HCT116 (cell line): ENCODE results near the gene KRTAP22-2. TPM values are rescaled to one million over a fixed set of nuclear protein-coding genes. Genes with fewer than 3 reads are reported as not detected.

ENCODE experiments used
- ATAC-seq: fragments of 200-7000 bp; cut with Tn5 transposase; 2 replicates; pipeline ENCODE4 v1.9.1; 2020; ENCODE audit warnings: mild to moderate bottlenecking, moderate library complexity
- BruUV-seq: library from RNA; stranded (reverse); fragments of 400-500 nt; replicated peaks from 2 replicates; lab custom pipeline; 2021; lab: Mats Ljungman, UMichigan
- CTCF ChIA-PET: fragments of 300-600 bp; sonication (Branson Sonifier 250); formaldehyde crosslinking; loops from one replicate; lab custom pipeline; 2021; ENCODE audit warnings: antibody characterized with exemption; lab: Charles Lee
- POLR2A ChIA-PET: fragments of 300-600, 350-600 bp; sonication (Branson Sonifier 250); formaldehyde crosslinking; loops from one replicate; lab custom pipeline; 2021; ENCODE audit warnings: antibody characterized with exemption; lab: Charles Lee
- RAD21 ChIA-PET, 2 experiments: fragments of 300-600 bp; sonication (Branson Sonifier 250); formaldehyde crosslinking; loops; one replicate each; lab custom pipeline; 2023; ENCODE audit warnings: low total read pairs in 2 of 2; ENCODE audit not compliant: uncharacterized antibody in 2 of 2, unreplicated experiment in 2 of 2, low non-redundant PET in 1 of 2; lab: Charles Lee
- DNase-seq: peaks from one replicate; pipeline ENCODE4 v3.0.0-alpha.2; 2010; ENCODE audit warnings: low read depth, low spot score
- H2AFZ ChIP-seq: fragments of 200-600 bp; shearing (Covaris generic), sonication (generic); 2 replicates; pipeline ENCODE4 v1.6.1; 2017; ENCODE audit warnings: low read depth, mixed run types, mixed read lengths, antibody characterized with exemption, low read length; ENCODE audit not compliant: poor library complexity, severe bottlenecking
- H3K27ac ChIP-seq: 2 replicates; pipeline ENCODE4 v1.5.1; 2012; ENCODE audit warnings: low read depth, low read length
- H3K27me3 ChIP-seq: fragments of 200-600 bp; sonication (generic); 2 replicates; pipeline ENCODE4 v1.6.1; 2016; ENCODE audit warnings: mixed run types, low read length, mixed read lengths; ENCODE audit not compliant: insufficient read depth
- H3K36me3 ChIP-seq, 2 experiments: fragments of 200-500 bp in 1 of 2; fragments of 200-600 bp in 1 of 2; sonication (Bioruptor generic) in 1 of 2; sonication (generic) in 1 of 2; 2 replicates each; pipeline versions ENCODE4 v1.5.1 to v1.6.1; 2014 to 2016; ENCODE audit warnings: low read length in 2 of 2, inconsistent platforms in 1 of 2, mixed read lengths in 1 of 2, mixed run types in 1 of 2; ENCODE audit not compliant: insufficient read depth in 2 of 2, control insufficient read depth in 1 of 2
- H3K4me1 ChIP-seq, 2 experiments: fragments of 200-600 bp in 1 of 2; sonication (generic) in 1 of 2; 2 replicates each; pipeline versions ENCODE4 v1.5.1 to v1.6.1; 2012 to 2017; ENCODE audit warnings: low read length in 2 of 2, inconsistent platforms in 1 of 2, mild to moderate bottlenecking in 1 of 2, mixed read lengths in 1 of 2, mixed run types in 1 of 2, moderate library complexity in 1 of 2; ENCODE audit not compliant: insufficient read depth in 2 of 2, control insufficient read depth in 1 of 2
- H3K4me2 ChIP-seq: fragments of 200-600 bp; sonication (generic); 2 replicates; pipeline ENCODE4 v1.6.1; 2017; ENCODE audit warnings: mixed run types, low read length, mixed read lengths
- H3K4me3 ChIP-seq, 2 experiments: fragments of 200-600 bp in 1 of 2; sonication (generic) in 1 of 2; replicated peaks in 1 of 2; 2 replicates each; pipeline ENCODE4 v1.5.1; 2011 to 2016; ENCODE audit warnings: low read length in 2 of 2, control low read depth in 1 of 2, low read depth in 1 of 2, mild to moderate bottlenecking in 1 of 2, mixed read lengths in 1 of 2, mixed run types in 1 of 2
- H3K79me2 ChIP-seq: fragments of 200-600 bp; sonication (generic); 2 replicates; pipeline ENCODE4 v1.6.1; 2017; ENCODE audit warnings: mild to moderate bottlenecking, mixed run types, low read length, moderate library complexity, mixed read lengths; ENCODE audit not compliant: insufficient read depth
- H3K9ac ChIP-seq: fragments of 200-600 bp; sonication (generic); 2 replicates; pipeline ENCODE4 v1.6.1; 2016; ENCODE audit warnings: low read length, mixed read lengths
- H3K9me2 ChIP-seq: fragments of 200-600 bp; sonication (generic), shearing (Covaris generic); 2 replicates; pipeline ENCODE4 v1.6.1; 2017; ENCODE audit warnings: mixed run types, mild to moderate bottlenecking, moderate library complexity; ENCODE audit not compliant: insufficient read depth
- H3K9me3 ChIP-seq, 2 experiments: fragments of 200-500 bp in 1 of 2; fragments of 200-600 bp in 1 of 2; sonication (Bioruptor generic) in 1 of 2; sonication (generic) in 1 of 2; 2 replicates each; pipeline ENCODE4 v1.6.1; 2014 to 2017; ENCODE audit warnings: low read length in 2 of 2, mixed read lengths in 2 of 2, inconsistent platforms in 1 of 2, low read depth in 1 of 2, mild to moderate bottlenecking in 1 of 2, mixed run types in 1 of 2, moderate library complexity in 1 of 2; ENCODE audit not compliant: control insufficient read depth in 1 of 2, insufficient read depth in 1 of 2
- H4K20me1 ChIP-seq: fragments of 200-600 bp; sonication (generic), shearing (Covaris generic); 2 replicates; pipeline ENCODE4 v1.6.1; 2017; ENCODE audit warnings: mixed run types, mild to moderate bottlenecking, moderate library complexity; ENCODE audit not compliant: insufficient read depth
- ATF3 ChIP-seq: IDR thresholded peaks from 2 replicates; pipeline ENCODE4 v1.6.1; 2012
- CEBPB ChIP-seq: IDR thresholded peaks from 2 replicates; pipeline ENCODE4 v1.6.1; 2012; ENCODE audit warnings: low read depth
- ELF1 ChIP-seq: IDR thresholded peaks from 2 replicates; pipeline ENCODE4 v1.6.1; 2012; ENCODE audit warnings: low read depth, borderline replicate concordance
- POLR2A ChIP-seq: IDR thresholded peaks from 2 replicates; pipeline ENCODE4 v1.7.0; 2011; ENCODE audit warnings: borderline replicate concordance; ENCODE audit not compliant: insufficient read depth, insufficient read length; ENCODE audit errors: extremely low read depth
- POLR2AphosphoS5 ChIP-seq: IDR thresholded peaks from 2 replicates; pipeline ENCODE4 v1.6.1; 2011; ENCODE audit warnings: mild to moderate bottlenecking, low read depth, low read length, moderate library complexity
- RAD21 ChIP-seq: IDR thresholded peaks from 2 replicates; pipeline ENCODE4 v1.6.1; 2012; ENCODE audit warnings: low read depth, mild to moderate bottlenecking
- SIN3A ChIP-seq: IDR thresholded peaks from 2 replicates; pipeline ENCODE4 v1.6.1; 2012; ENCODE audit warnings: low read depth
- SRF ChIP-seq: IDR thresholded peaks from 2 replicates; pipeline ENCODE4 v1.6.1; 2012; ENCODE audit warnings: low read depth
- ZBTB33 ChIP-seq: IDR thresholded peaks from 2 replicates; pipeline ENCODE4 v1.6.1; 2011; ENCODE audit warnings: mild to moderate bottlenecking, low read length, moderate library complexity; ENCODE audit not compliant: insufficient replicate concordance; ENCODE audit errors: extremely low read depth
- intact Hi-C: fragments of 100-400 bp; cut with micrococcal nuclease; formaldehyde crosslinking; loops from 2 replicates; pipeline ENCODE4 v1.10.0; 2022
- total RNA-seq: library from RNA; stranded (reverse); gene quantifications from one replicate; pipeline ENCODE4 v1.2.1, GENCODE V29; 2021; ENCODE audit not compliant: unreplicated experiment

KRTAP22-2 gene
- total RNA-seq, 1 experiment from 2014 or later, result not detected

GRCh38 chr21:30625449-30626165 lies 35.4 kb upstream of the KRTAP22-2 start (continued):
- TF ChIP-seq SIN3A, result no peak
- no peak for TF ChIP-seq CEBPB
- no peak for TF ChIP-seq POLR2A

GRCh38 chr21:30623362-30623761 lies 33.2 kb upstream of the KRTAP22-2 start:
- ChIA-PET RAD21 (no interaction called here), CTCF (no interaction called here), POLR2A (no interaction called here)
- Histone ChIP-seq H3K9ac (no peak overlapping the region), H3K4me2 (no peak overlapping the region), H3K4me1 (no peaks in the 10 kb centered on the region), H3K27me3 (no peaks in the 10 kb centered on the region), H3K9me2 (no peaks in the 10 kb centered on the region), H3K4me3 (no peak overlapping the region), H3K36me3 (no peaks in the 10 kb centered on the region), H3K9me3 (peaks cover 7 to 22% of the 10 kb centered on the region in 2 experiments; a peak in 2 of 4 replicates), H3K27ac (no peak overlapping the region), H4K20me1 (no peaks in the 10 kb centered on the region), H2AFZ (no peak overlapping the region), H3K79me2 (no peaks in the 10 kb centered on the region)
- DNase-seq (no peak), ATAC-seq (no peak)
- intact Hi-C loops, result no loop called here
- TF ChIP-seq ELF1, result no peak
- TF ChIP-seq ZBTB33, result no peak
- TF ChIP-seq ATF3, result no peak
- no peak for TF ChIP-seq RAD21
- TF ChIP-seq SRF, result no peak
- TF ChIP-seq POLR2AphosphoS5, result no peak
- BruUV-seq, result no TSS peak
